HG03460 (cell line): ENCODE measurements around the gene MARCHF2.
"Not testable (repeated sequence)": the region's sequence is repeated elsewhere in the genome, so short reads cannot be mapped to it uniquely, and the experiment has no call there.

ENCODE experiments used
- ATAC-seq: cut with Tn5 transposase; IDR thresholded peaks from one replicate; pipeline ENCODE4 v1.9.1; 2021; ENCODE audit not compliant: unreplicated experiment

The MARCHF2 gene

GRCh38 chr19:8404391-8405151 lies 8.5 kb upstream of the MARCHF2 start:
- no peak for ATAC-seq

DNA sequence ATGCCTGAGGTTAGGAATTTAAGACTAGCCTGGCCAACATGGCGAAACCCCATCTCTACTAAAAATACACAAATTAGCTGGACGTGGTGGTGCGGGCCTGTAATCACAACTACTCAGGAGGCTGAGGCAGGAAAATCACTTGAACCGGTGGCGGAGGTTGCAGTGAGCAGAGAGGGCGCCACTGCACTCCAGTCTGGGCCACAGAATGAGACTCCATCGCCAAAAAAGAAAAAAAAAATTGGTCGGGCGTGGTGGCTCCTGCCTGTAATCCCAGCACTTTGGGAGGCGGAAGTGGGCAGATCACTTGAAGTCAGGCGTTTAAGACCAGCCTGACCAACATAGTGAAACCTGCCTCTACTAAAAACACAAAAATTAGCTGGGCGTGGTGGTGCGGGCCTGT lies 2.4 kb upstream of the MARCHF2 start:
- not testable (repeated sequence) for ATAC-seq

- no peak for ATAC-seq
Observed at GRCh38 chr19:8413629-8413995, 507 bp downstream of the MARCHF2 start.

DNA sequence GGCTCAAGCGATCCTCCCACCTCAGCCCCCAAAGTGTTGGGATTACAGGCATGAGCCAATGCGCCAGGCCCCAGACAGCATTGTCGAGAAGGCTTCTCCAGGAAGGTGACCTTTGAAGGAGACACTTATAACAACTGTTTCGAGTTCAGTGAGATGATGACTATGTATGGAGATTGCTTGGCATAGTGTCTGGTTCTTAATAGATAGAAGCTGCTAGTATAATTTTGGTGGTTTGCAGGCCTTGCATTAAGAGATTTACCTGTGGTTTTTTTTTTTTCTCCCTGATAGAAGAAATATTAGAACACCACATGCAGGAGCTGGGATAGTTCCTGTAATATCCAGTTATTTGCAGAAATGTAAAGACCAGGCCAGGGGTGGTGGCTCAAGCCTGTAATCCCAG lies 3.7 kb downstream of the MARCHF2 start:
- ATAC-seq: no peak

DNA sequence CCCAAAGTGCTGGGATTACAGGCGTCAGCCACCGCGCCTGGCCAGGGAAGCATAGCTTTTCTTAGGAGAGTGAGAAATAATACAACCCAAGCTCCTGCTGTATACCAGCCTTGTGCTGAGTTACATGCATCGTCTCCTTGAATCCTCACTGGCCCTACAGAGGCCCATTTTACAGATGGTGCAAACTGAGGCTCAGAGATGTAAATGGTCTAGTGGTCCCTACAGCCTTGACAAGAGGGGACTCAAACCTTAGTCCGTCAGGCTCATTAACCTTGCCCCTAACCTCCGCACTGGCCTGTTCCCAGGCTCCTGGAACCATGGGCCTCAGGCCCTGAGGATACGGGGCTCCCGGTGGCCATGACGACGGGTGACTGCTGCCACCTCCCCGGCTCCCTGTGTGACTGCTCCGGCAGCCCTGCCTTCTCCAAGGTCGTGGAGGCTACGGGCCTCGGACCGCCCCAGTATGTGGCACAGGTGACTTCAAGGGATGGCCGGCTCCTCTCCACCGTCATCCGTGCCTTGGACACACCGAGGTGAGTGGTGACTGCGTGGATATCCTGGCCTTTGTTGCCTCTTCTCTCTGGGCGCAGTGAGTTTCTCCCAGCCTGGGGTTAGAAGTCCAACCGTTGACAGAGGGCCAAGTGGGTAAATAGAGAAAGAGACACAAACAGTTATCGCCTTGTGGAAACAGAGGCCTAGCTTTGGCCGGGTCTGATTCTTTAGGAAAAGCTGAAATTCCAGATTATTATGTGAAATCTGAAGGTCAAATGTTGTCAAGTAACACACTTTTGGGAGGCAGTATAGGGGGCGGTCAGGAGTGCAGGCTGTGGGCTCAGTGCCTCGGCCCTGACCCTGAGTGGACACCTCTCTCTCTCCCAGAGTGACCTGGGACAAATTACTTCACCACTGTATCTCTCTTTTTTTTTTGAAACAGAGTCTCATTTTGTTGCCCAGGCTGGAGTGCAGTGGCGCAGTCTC lies 8.7 kb downstream of the MARCHF2 start:
- no peak for ATAC-seq

DNA sequence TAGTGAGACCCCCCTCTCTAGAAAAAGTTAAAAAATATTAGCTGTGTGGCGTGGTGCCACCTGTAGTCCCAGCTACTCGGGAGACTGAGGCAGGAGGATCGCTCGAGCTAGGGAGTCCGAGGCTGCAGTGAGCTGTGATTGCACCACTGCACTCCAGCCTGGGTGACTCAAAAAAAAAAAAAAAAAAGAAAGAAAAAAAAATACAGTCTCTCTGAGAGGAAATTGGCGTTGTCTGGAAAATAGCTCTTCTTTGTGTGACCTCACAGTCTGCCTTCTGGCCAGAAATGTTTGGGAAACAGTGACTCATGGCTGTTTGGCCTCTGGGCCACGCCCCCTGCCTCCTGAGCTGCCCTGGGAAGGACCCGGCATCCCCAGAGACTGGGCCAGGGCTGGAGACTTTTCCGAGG lies 10.7 kb downstream of the MARCHF2 start:
- ATAC-seq: no peak

GRCh38 chr19:8425331-8425730 lies 12.2 kb downstream of the MARCHF2 start:
- not testable (repeated sequence) for ATAC-seq

DNA sequence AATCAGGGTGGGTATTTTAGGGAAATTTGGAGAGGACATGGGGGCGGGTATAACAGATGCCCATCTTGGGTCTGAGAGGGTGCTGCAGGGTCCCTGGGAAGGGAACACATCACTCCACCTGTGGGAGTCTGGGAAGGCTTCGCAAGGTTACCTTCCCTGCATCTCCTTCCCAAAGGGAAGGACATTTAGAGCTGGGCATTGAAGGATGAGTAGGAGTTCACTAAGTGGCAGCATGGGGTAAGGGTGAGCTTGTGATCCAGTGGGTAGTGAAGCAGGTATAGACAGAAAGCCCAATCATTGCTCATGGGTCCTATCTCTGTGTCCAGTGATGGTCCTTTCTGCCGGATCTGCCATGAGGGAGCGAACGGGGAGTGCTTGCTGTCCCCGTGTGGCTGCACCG lies 13.2 kb downstream of the MARCHF2 start:
- ATAC-seq: no peak

DNA sequence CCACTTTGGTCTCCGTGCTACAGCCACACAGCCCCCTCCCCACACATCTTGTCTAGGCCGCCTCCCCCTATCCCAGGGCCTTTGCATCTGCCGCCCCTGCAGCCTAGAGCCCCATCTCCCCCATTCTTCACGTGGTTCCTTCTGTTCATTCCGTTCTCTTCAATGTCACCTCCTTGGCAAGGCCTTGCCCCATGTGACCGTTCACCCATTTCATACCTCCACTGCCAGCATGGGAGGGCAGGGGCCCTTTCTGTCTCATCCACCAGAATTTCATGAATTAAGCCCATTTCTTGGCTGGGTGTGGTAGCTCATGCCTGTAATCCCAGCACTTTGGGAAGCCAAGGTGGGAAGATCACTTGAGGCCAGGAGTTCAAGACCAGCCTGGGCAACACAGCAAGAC lies 15.9 kb downstream of the MARCHF2 start:
- no peak for ATAC-seq

- no peak for ATAC-seq
Observed at GRCh38 chr19:8429826-8430225, 16.7 kb downstream of the MARCHF2 start.

- no peak for ATAC-seq
Observed at GRCh38 chr19:8430650-8431049, 17.5 kb downstream of the MARCHF2 start.

DNA sequence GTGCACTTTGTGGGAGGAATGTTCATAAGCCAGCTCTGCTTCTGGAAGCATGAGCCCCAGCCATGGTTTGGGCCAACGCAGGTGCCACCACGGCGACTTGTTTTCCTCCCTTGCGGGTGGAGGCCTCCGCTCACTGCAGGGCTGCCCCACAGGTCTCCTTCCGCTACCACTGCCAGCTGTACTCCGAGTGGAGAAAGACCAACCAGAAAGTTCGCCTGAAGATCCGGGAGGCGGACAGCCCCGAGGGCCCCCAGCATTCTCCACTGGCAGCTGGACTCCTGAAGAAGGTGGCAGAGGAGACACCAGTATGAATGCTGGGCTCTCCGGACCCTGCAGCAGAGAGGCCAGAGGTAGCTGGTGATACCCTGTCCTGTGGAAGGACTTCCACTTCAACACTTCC lies 25.1 kb downstream of the MARCHF2 start:
- ATAC-seq: no peak

- ATAC-seq: no peak
Observed at GRCh38 chr19:8441725-8442544, 28.8 kb downstream of the MARCHF2 start.

DNA sequence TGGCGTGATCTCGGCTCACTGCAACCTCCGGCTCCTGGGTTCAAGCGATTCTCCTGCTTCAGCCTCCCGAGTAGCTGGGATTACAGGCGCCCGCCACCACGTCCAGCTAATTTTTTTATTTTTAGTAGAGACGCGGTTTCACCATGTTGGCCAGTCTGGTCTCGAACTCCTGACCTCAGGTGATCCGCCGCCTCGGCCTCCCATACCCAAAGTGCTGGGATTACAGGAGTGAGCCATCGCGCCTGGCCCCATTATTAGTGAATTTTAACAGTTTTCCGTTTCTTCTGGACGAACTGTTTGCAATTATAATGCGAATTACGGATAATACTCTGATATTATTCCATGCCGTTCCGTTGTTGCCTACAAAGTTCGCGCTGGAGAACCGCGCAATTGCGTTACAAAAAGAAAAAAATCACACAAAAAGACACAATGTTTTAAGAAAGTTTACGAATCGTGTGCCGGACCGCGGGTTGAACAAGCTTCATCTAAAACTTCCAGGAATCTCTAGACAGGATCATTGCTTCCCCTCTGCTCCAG lies 31.1 kb downstream of the MARCHF2 start:
- not testable (repeated sequence) for ATAC-seq

DNA sequence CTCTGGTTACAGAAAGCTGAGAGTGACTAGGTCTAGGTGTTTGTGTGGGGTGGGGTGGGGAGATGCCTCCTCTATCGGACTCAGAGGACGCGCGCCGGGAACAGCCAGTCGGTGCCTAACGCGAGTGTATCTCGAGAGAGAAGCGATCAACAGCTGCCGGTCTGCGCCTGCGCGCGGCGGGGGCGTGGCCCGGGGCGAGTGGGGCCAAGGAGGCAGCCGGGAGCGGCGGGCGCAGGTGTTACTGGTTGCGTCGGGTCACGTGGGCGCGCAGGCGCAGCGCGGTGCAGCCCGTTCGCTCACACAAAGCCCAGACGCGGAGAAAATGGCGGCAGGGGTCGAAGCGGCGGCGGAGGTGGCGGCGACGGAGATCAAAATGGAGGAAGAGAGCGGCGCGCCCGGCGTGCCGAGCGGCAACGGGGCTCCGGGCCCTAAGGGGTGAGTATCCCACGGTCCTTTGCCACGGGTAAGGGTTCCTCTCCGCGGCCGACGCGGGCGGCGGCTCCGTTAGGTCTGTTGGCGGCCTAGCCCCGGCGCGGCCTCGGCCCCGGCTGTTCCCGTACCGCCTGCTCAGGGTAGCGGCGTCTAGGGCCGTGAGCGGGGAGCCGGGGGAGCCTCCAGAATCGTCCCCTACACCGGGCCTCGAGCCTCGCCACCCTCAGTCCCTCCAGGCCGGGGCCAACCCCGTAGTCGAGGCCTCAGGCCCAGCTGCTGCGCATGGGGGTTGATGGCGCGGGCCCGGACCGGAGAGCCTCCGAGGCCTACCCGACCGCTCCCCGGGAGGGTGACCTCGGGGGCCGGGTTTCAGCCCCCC lies 31.8 kb downstream of the MARCHF2 start, which contains the start of gene HNRNPM:
Gene HNRNPM, plus strand, starts transcription at position 299 of the 811 bp plus-strand sequence. Its CDS starts 24 bp downstream, at position 323.
- peak; percentile 73 for ATAC-seq

DNA sequence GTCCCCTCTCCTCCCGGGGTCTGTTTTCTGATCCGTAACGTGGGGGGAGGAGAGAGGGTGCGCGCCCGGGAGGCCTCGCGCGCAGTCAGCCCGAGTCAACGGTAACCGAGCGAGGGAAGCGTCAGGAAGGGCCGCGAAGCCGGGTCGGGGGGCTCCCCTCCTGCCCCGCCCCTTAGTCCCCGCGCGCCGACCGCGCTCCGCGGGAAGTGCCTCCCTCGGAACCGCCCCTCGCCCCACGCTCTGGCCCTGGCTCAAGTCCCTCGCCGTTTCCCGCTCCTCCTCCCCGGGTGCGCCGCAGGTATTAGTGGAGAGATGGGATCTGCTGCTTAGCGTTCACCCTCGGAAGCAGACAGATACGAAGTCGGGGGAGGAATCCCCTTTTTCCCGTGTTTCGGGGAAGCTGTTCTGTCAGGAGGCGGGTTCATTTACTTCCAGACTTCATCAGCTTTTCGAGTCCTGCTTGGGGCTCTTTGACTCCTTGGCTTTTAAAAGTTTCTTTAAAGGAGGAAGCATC lies 32.4 kb downstream of the MARCHF2 start:
- ATAC-seq: no peak

DNA sequence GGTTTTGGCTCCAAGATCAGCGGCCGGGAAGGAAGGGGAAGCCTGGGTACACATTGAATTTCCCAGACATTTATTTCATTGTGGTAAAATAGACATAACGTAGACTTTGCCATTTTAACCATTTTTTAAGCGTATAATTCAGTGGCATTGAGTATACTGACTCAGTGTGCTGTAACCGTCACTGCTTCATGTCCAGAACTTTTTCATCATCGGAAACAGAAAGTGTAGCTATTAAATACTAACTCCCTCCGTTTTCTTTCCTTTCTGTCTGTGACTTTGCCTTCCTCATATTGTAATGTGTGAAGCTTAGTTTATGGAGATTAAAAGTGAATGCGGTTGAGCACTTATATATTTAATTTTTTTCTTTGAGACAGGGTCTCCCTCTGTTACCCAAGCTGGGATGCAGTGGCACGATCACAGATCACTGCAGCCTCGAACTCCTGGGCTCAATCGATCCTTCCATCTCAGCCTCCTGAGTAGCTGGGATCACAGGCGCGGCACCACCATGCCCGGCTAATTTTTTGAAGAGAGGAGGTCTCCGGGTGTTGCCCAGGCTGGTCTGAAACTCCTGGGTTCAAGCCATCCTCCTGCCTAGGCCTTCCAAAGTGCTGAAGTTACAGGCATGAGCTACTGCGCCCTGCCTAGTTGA lies 33.1 kb downstream of the MARCHF2 start:
- ATAC-seq: no peak

GRCh38 chr19:8449830-8450229 lies 36.7 kb downstream of the MARCHF2 start:
- no peak for ATAC-seq

- no peak for ATAC-seq
Observed at GRCh38 chr19:8451377-8451776, 38.3 kb downstream of the MARCHF2 start.
